ENCODE data around the gene PTH2.

PTH2 gene

GRCh38 chr19:49403404-49404187 lies 19.6 kb downstream of the PTH2 start:
- Histone ChIP-seq H2AFZ (ENCODE audit: low read length) (no peak overlapping the region), H3K9me3 (ENCODE audit: low read length) (no peaks in the 10 kb centered on the region), H3K27me3 (ENCODE audit: insufficient read depth, low read length) (no peaks in the 10 kb centered on the region), H3K36me3 (ENCODE audit: insufficient read depth, low read length) (no peaks in the 10 kb centered on the region), H4K20me1 (ENCODE audit: insufficient read depth, low read length) (no peaks in the 10 kb centered on the region), H3K4me1 (ENCODE audit: insufficient read depth, low read length, severe bottlenecking) (peaks cover 29% of the 10 kb centered on the region), H3K27ac (ENCODE audit: low read depth, low read length, poor library complexity, severe bottlenecking) (peak overlapping the region; percentile 90), H3K4me3 (ENCODE audit: low read depth, low read length, poor library complexity, severe bottlenecking) (no peak overlapping the region), H3K9me2 (ENCODE audit: low read depth, low read length) (no peaks in the 10 kb centered on the region), H3K4me2 (ENCODE audit: low read length) (peak overlapping the region; percentile 42), H3F3A (ENCODE audit: insufficient read depth, low read length) (no peaks in the 10 kb centered on the region), H3K9ac (ENCODE audit: low read length) (peak overlapping the region; percentile 50; the same call in 1 of the 2 replicates), H3K79me2 (ENCODE audit: insufficient read depth, low read length) (no peaks in the 10 kb centered on the region)
- TF ChIP-seq CTCF (IDR thresholded peaks at IDR 0.05; ENCODE audit: low read length) (no peak), EZH2 (IDR thresholded peaks at IDR 0.05; ENCODE audit: borderline replicate concordance, low read length) (no peak)

- Histone ChIP-seq H3F3A (ENCODE audit: insufficient read depth, low read length) (no peaks in the 10 kb centered on the region), H3K9me2 (ENCODE audit: low read depth, low read length) (no peaks in the 10 kb centered on the region), H2AFZ (ENCODE audit: low read length) (no peak overlapping the region), H3K27ac (ENCODE audit: low read depth, low read length, poor library complexity, severe bottlenecking) (no peak overlapping the region), H3K4me1 (ENCODE audit: insufficient read depth, low read length, severe bottlenecking) (peaks cover 19% of the 10 kb centered on the region), H3K27me3 (ENCODE audit: insufficient read depth, low read length) (no peaks in the 10 kb centered on the region), H3K4me3 (ENCODE audit: low read depth, low read length, poor library complexity, severe bottlenecking) (no peak overlapping the region), H3K4me2 (ENCODE audit: low read length) (no peak overlapping the region), H4K20me1 (ENCODE audit: insufficient read depth, low read length) (no peaks in the 10 kb centered on the region), H3K9ac (ENCODE audit: low read length) (no peak overlapping the region), H3K9me3 (ENCODE audit: low read length) (no peaks in the 10 kb centered on the region), H3K36me3 (ENCODE audit: insufficient read depth, low read length) (no peaks in the 10 kb centered on the region), H3K79me2 (ENCODE audit: insufficient read depth, low read length) (no peaks in the 10 kb centered on the region)
- TF ChIP-seq EZH2 (IDR thresholded peaks at IDR 0.05; ENCODE audit: borderline replicate concordance, low read length) = no peak
Observed at GRCh38 chr19:49400029-49400428, 23.2 kb downstream of the PTH2 start.

GRCh38 chr19:49398931-49399330 lies 24.3 kb downstream of the PTH2 start:
- Histone ChIP-seq H3K9ac (ENCODE audit: low read length) (no peak overlapping the region), H4K20me1 (ENCODE audit: insufficient read depth, low read length) (no peaks in the 10 kb centered on the region), H3K27ac (ENCODE audit: low read depth, low read length, poor library complexity, severe bottlenecking) (no peak overlapping the region)

GRCh38 chr19:49398001-49398615 lies 25.1 kb downstream of the PTH2 start:
- Histone ChIP-seq H3K9me2 (ENCODE audit: low read depth, low read length) (no peaks in the 10 kb centered on the region), H3K4me1 (ENCODE audit: insufficient read depth, low read length, severe bottlenecking) (peaks cover 6% of the 10 kb centered on the region), H3K4me3 (ENCODE audit: low read depth, low read length, poor library complexity, severe bottlenecking) (no peak overlapping the region), H3K27me3 (ENCODE audit: insufficient read depth, low read length) (no peaks in the 10 kb centered on the region), H3K36me3 (ENCODE audit: insufficient read depth, low read length) (no peaks in the 10 kb centered on the region), H3K27ac (ENCODE audit: low read depth, low read length, poor library complexity, severe bottlenecking) (no peak overlapping the region), H3K9ac (ENCODE audit: low read length) (no peak overlapping the region), H3K4me2 (ENCODE audit: low read length) (no peak overlapping the region), H3K79me2 (ENCODE audit: insufficient read depth, low read length) (no peaks in the 10 kb centered on the region), H3K9me3 (ENCODE audit: low read length) (no peaks in the 10 kb centered on the region), H3F3A (ENCODE audit: insufficient read depth, low read length) (no peaks in the 10 kb centered on the region), H2AFZ (ENCODE audit: low read length) (no peak overlapping the region), H4K20me1 (ENCODE audit: insufficient read depth, low read length) (no peaks in the 10 kb centered on the region)
- TF ChIP-seq CTCF (IDR thresholded peaks at IDR 0.05; ENCODE audit: low read length) = no peak
- TF ChIP-seq EZH2 (IDR thresholded peaks at IDR 0.05; ENCODE audit: borderline replicate concordance, low read length) = no peak

More at GRCh38 chr19:49398931-49399330, 24.3 kb downstream of the PTH2 start:
- Histone ChIP-seq H3K4me3 (ENCODE audit: low read depth, low read length, poor library complexity, severe bottlenecking) (no peak overlapping the region), H3K4me2 (ENCODE audit: low read length) (no peak overlapping the region), H3K36me3 (ENCODE audit: insufficient read depth, low read length) (no peaks in the 10 kb centered on the region), H2AFZ (ENCODE audit: low read length) (no peak overlapping the region), H3K27me3 (ENCODE audit: insufficient read depth, low read length) (no peaks in the 10 kb centered on the region), H3K9me2 (ENCODE audit: low read depth, low read length) (no peaks in the 10 kb centered on the region), H3K79me2 (ENCODE audit: insufficient read depth, low read length) (no peaks in the 10 kb centered on the region), H3K4me1 (ENCODE audit: insufficient read depth, low read length, severe bottlenecking) (peaks cover 14% of the 10 kb centered on the region), H3F3A (ENCODE audit: insufficient read depth, low read length) (no peaks in the 10 kb centered on the region), H3K9me3 (ENCODE audit: low read length) (no peaks in the 10 kb centered on the region)
- no peak for TF ChIP-seq EZH2 (IDR thresholded peaks at IDR 0.05; ENCODE audit: borderline replicate concordance, low read length)

All from OCI-LY1 (cell line).